IPS-20b (cell line): ENCODE results near the gene MYCN.
"Not testable (repeated sequence)": the region's sequence is repeated elsewhere in the genome, so short reads cannot be mapped to it uniquely, and the experiment has no call there.

ENCODE experiments used
- H3K27ac ChIP-seq: one replicate; pipeline ENCODE4 v1.5.1; 2013; ENCODE audit warnings: low read length
- H3K27me3 ChIP-seq: 2 replicates; pipeline ENCODE4 v1.6.1; 2013; ENCODE audit warnings: mild to moderate bottlenecking, low read length, inconsistent platforms; ENCODE audit not compliant: insufficient read depth
- H3K36me3 ChIP-seq: 2 replicates; pipeline ENCODE4 v1.6.1; 2013; ENCODE audit warnings: low read depth, mild to moderate bottlenecking, inconsistent platforms, low read length, moderate library complexity; ENCODE audit not compliant: insufficient read depth
- H3K4me1 ChIP-seq: 2 replicates; pipeline ENCODE4 v1.6.1; 2013; ENCODE audit warnings: mild to moderate bottlenecking, control low read depth, inconsistent platforms, low read length, moderate library complexity; ENCODE audit not compliant: insufficient read depth
- H3K4me3 ChIP-seq: 2 replicates; pipeline ENCODE4 v1.5.1; 2013; ENCODE audit warnings: mild to moderate bottlenecking, low read length, inconsistent platforms
- H3K9ac ChIP-seq: 2 replicates; pipeline ENCODE4 v1.6.1; 2013; ENCODE audit warnings: low read depth, mild to moderate bottlenecking, inconsistent platforms, low read length, moderate library complexity
- H3K9me3 ChIP-seq: 2 replicates; pipeline ENCODE4 v1.6.1; 2013; ENCODE audit warnings: mild to moderate bottlenecking, low read depth, low read length, inconsistent platforms; ENCODE audit not compliant: insufficient read depth

Gene MYCN

GRCh38 chr2:15951936-15952335 lies 11.6 kb downstream of the MYCN start:
- H3K4me3 ChIP-seq, H3K27me3 ChIP-seq, H3K27ac ChIP-seq, H3K4me1 ChIP-seq, H3K9me3 ChIP-seq, H3K9ac ChIP-seq: not testable (repeated sequence)
- H3K36me3 ChIP-seq, result peaks cover 18% of the 10 kb centered on the region

- H3K9ac ChIP-seq, result no peak overlapping the region
- no peak overlapping the region for H3K27ac ChIP-seq
- no peak overlapping the region for H3K4me3 ChIP-seq
- H3K36me3 ChIP-seq, result peaks cover 11% of the 10 kb centered on the region
- H3K27me3 ChIP-seq, result no peaks in the 10 kb centered on the region
- peaks cover 5% of the 10 kb centered on the region; the same call in 1 of the 2 replicates for H3K4me1 ChIP-seq
- H3K9me3 ChIP-seq, result no peaks in the 10 kb centered on the region
Measured at GRCh38 chr2:15952451-15953146, 12.2 kb downstream of the MYCN start.

GRCh38 chr2:15953147-15953630 lies 12.8 kb downstream of the MYCN start:
- H3K27ac ChIP-seq, result no peak overlapping the region
- H3K9ac ChIP-seq, result no peak overlapping the region
- H3K4me1 ChIP-seq, result peaks cover 5% of the 10 kb centered on the region; the same call in 1 of the 2 replicates
- H3K9me3 ChIP-seq, result no peaks in the 10 kb centered on the region
- no peaks in the 10 kb centered on the region for H3K27me3 ChIP-seq
- peaks cover 6% of the 10 kb centered on the region; the same call in 1 of the 2 replicates for H3K36me3 ChIP-seq
- H3K4me3 ChIP-seq, result no peak overlapping the region

- Histone ChIP-seq H3K27me3 (no peaks in the 10 kb centered on the region), H3K27ac (no peak overlapping the region), H3K9ac (no peak overlapping the region), H3K4me1 (peaks cover 5% of the 10 kb centered on the region; the same call in 1 of the 2 replicates), H3K4me3 (no peak overlapping the region), H3K9me3 (no peaks in the 10 kb centered on the region), H3K36me3 (no peaks in the 10 kb centered on the region)
Measured at GRCh38 chr2:15953891-15954680, 13.7 kb downstream of the MYCN start.

- Histone ChIP-seq H3K9me3 (no peaks in the 10 kb centered on the region), H3K27me3 (no peaks in the 10 kb centered on the region), H3K4me3 (no peak overlapping the region), H3K4me1 (peaks cover 8% of the 10 kb centered on the region; the same call in 1 of the 2 replicates), H3K36me3 (no peaks in the 10 kb centered on the region), H3K9ac (no peak overlapping the region), H3K27ac (no peak overlapping the region)
Measured at GRCh38 chr2:15954761-15955160, 14.4 kb downstream of the MYCN start.

- Histone ChIP-seq H3K27me3 (no peaks in the 10 kb centered on the region), H3K9me3 (no peaks in the 10 kb centered on the region), H3K9ac (no peak overlapping the region), H3K36me3 (no peaks in the 10 kb centered on the region), H3K4me1 (peaks cover 8% of the 10 kb centered on the region; the same call in 1 of the 2 replicates), H3K27ac (no peak overlapping the region), H3K4me3 (no peak overlapping the region)
Measured at GRCh38 chr2:15955232-15955988, 15.1 kb downstream of the MYCN start.

GRCh38 chr2:15956230-15956629 lies 15.9 kb downstream of the MYCN start:
- H3K27ac ChIP-seq, result no peak overlapping the region
- H3K4me3 ChIP-seq, result no peak overlapping the region
- no peak overlapping the region for H3K9ac ChIP-seq
- H3K9me3 ChIP-seq, result no peaks in the 10 kb centered on the region
- H3K36me3 ChIP-seq, result no peaks in the 10 kb centered on the region
- H3K4me1 ChIP-seq, result peaks cover 8% of the 10 kb centered on the region; the same call in 1 of the 2 replicates
- no peaks in the 10 kb centered on the region for H3K27me3 ChIP-seq

- no peak overlapping the region for H3K4me3 ChIP-seq
- no peaks in the 10 kb centered on the region for H3K36me3 ChIP-seq
- H3K4me1 ChIP-seq, result peaks cover 8% of the 10 kb centered on the region; the same call in 1 of the 2 replicates
- H3K9ac ChIP-seq, result peak overlapping the region; percentile 19; the same call in 1 of the 2 replicates
- no peaks in the 10 kb centered on the region for H3K27me3 ChIP-seq
- no peaks in the 10 kb centered on the region for H3K9me3 ChIP-seq
- peak overlapping the region; percentile 4 for H3K27ac ChIP-seq
Measured at GRCh38 chr2:15956751-15957736, 16.7 kb downstream of the MYCN start.

GRCh38 chr2:15957881-15958713 lies 17.7 kb downstream of the MYCN start:
- no peaks in the 10 kb centered on the region for H3K36me3 ChIP-seq
- H3K27me3 ChIP-seq, result no peaks in the 10 kb centered on the region
- H3K4me3 ChIP-seq, result no peak overlapping the region
- no peak overlapping the region for H3K27ac ChIP-seq
- peaks cover 8% of the 10 kb centered on the region; the same call in 1 of the 2 replicates for H3K4me1 ChIP-seq
- no peaks in the 10 kb centered on the region for H3K9me3 ChIP-seq
- 0 out of 2 replicates have a peak overlapping the region, but pooled peaks have one; percentile 19 for H3K9ac ChIP-seq
